Osteocyte (in vitro differentiated cells): Measurements from ENCODE around the gene GABRB1. TPM values are rescaled to one million over a fixed set of nuclear protein-coding genes. Genes with fewer than 3 reads are reported as not detected.

Source experiments
- DNase-seq: peaks from one replicate; pipeline ENCODE4 v3.0.0; 2021; ENCODE audit warnings: mixed read lengths; ENCODE audit not compliant: unreplicated experiment; ENCODE audit errors: extremely low spot score
- H3K27ac Mint-ChIP-seq: one replicate; pipeline ENCODE4 v1.8.0; 2021; ENCODE audit warnings: mild to moderate bottlenecking, mixed read lengths; ENCODE audit not compliant: unreplicated experiment
- H3K27me3 Mint-ChIP-seq: one replicate; pipeline ENCODE4 v1.8.0; 2021; ENCODE audit warnings: mixed read lengths; ENCODE audit not compliant: unreplicated experiment
- H3K36me3 Mint-ChIP-seq: one replicate; pipeline ENCODE4 v1.8.0; 2021; ENCODE audit warnings: mixed read lengths; ENCODE audit not compliant: unreplicated experiment
- H3K4me1 Mint-ChIP-seq: one replicate; pipeline ENCODE4 v1.8.0; 2021; ENCODE audit warnings: mixed read lengths; ENCODE audit not compliant: unreplicated experiment
- H3K4me3 Mint-ChIP-seq: one replicate; pipeline ENCODE4 v1.8.0; 2021; ENCODE audit warnings: mild to moderate bottlenecking, moderate library complexity, mixed read lengths; ENCODE audit not compliant: unreplicated experiment
- H3K9me3 Mint-ChIP-seq: one replicate; pipeline ENCODE4 v1.8.0; 2021; ENCODE audit warnings: mixed read lengths; ENCODE audit not compliant: unreplicated experiment
- total RNA-seq: library from RNA; stranded (reverse); gene quantifications from 2 replicates; pipeline ENCODE4 v1.2.1, GENCODE V29; 2021
- TF ChIP-seq, protein P1 (sequence below): fragments of 200-600 bp; sonication (generic); IDR thresholded peaks from 2 replicates; pipeline ENCODE4 v1.5.0; 2021; ENCODE audit warnings: antibody characterized with exemption, mild to moderate bottlenecking, moderate library complexity

Gene GABRB1
- total RNA-seq, 1 donor from 2014 or later = not detected

DNA sequence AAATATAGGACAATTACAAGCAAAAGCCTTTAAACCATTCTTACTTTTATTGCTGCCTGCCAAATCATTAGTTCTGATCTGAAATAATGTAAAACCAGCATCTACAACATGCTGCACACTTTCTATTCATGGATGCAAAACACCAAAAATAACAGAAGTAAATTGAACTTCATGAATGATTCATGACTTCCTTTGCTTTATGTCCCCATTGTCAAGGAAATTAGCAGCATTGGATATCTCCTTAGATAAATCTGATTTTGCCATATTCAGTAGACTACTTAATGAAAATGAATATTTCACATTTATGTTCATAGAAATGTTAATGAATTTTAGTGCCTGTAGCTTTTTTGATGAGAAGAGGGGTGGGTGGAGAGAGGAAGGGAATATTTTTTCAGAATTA is 299.5 kb downstream of the GABRB1 start:
- Mint-ChIP-seq H3K4me1 (peaks cover 2% of the 10 kb centered on the region), H3K4me3 (no peak overlapping the region), H3K27me3 (peaks cover 38% of the 10 kb centered on the region), H3K27ac (no peak overlapping the region), H3K36me3 (no peaks in the 10 kb centered on the region), H3K9me3 (no peaks in the 10 kb centered on the region)
- TF ChIP-seq, protein P1, sequence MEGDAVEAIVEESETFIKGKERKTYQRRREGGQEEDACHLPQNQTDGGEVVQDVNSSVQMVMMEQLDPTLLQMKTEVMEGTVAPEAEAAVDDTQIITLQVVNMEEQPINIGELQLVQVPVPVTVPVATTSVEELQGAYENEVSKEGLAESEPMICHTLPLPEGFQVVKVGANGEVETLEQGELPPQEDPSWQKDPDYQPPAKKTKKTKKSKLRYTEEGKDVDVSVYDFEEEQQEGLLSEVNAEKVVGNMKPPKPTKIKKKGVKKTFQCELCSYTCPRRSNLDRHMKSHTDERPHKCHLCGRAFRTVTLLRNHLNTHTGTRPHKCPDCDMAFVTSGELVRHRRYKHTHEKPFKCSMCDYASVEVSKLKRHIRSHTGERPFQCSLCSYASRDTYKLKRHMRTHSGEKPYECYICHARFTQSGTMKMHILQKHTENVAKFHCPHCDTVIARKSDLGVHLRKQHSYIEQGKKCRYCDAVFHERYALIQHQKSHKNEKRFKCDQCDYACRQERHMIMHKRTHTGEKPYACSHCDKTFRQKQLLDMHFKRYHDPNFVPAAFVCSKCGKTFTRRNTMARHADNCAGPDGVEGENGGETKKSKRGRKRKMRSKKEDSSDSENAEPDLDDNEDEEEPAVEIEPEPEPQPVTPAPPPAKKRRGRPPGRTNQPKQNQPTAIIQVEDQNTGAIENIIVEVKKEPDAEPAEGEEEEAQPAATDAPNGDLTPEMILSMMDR = no peak
- no peak for DNase-seq

DNA sequence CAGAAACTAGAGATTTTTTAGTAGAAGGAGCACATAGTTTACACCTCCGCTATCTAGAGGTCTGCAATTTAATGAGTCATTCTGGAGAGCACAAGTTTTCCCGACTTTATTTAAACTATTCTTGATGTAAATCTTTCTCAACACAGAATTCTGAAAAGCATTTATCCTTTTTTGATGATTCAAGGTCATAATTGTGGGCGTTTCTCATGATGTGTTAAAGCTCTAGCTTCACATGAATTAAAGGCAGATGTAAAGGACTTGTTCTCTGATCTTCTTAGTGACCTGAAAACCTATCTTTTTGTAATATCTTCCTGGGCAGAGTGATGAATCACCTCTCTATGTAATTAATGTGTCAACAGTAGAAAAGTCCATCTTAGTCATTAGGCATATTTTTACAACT is 303.3 kb downstream of the GABRB1 start:
- H3K36me3 Mint-ChIP-seq = no peaks in the 10 kb centered on the region
- H3K4me3 Mint-ChIP-seq = no peak overlapping the region
- no peak for DNase-seq
- no peaks in the 10 kb centered on the region for H3K9me3 Mint-ChIP-seq
- no peak overlapping the region for H3K27ac Mint-ChIP-seq
- peaks cover 48% of the 10 kb centered on the region for H3K27me3 Mint-ChIP-seq
- H3K4me1 Mint-ChIP-seq = peaks cover 2% of the 10 kb centered on the region
- TF ChIP-seq, protein P1 = no peak

GRCh38 chr4:47337893-47338292 is 306.5 kb downstream of the GABRB1 start:
- Mint-ChIP-seq H3K9me3 (no peaks in the 10 kb centered on the region), H3K4me1 (peaks cover 2% of the 10 kb centered on the region), H3K27ac (no peak overlapping the region), H3K36me3 (no peaks in the 10 kb centered on the region), H3K27me3 (peaks cover 30% of the 10 kb centered on the region), H3K4me3 (no peak overlapping the region)
- DNase-seq = no peak
- TF ChIP-seq, protein P1 = no peak

DNA sequence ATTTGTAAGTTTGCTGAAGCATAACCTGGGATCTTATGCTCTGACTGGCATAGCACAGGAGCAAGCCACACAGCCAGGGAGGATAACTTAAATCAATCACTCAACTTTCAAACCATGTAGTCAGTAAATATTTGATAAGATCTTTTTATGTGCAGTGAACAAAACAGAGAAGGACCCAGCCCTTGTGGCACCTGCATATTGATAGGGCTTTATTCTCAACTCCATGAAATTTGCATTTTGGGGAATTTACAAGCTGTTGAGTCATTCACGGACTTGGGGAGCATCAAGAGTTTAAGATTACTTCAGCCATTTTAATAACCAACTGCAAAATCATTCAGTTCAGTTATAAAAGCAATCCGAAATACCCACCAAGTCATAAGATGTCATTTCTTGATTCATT is 309.5 kb downstream of the GABRB1 start:
- no peak overlapping the region for H3K4me3 Mint-ChIP-seq
- DNase-seq = no peak
- TF ChIP-seq, protein P1 = no peak
- no peaks in the 10 kb centered on the region for H3K36me3 Mint-ChIP-seq
- peaks cover 3% of the 10 kb centered on the region for H3K4me1 Mint-ChIP-seq
- peaks cover 16% of the 10 kb centered on the region for H3K27me3 Mint-ChIP-seq
- H3K9me3 Mint-ChIP-seq = no peaks in the 10 kb centered on the region
- H3K27ac Mint-ChIP-seq = no peak overlapping the region

DNA sequence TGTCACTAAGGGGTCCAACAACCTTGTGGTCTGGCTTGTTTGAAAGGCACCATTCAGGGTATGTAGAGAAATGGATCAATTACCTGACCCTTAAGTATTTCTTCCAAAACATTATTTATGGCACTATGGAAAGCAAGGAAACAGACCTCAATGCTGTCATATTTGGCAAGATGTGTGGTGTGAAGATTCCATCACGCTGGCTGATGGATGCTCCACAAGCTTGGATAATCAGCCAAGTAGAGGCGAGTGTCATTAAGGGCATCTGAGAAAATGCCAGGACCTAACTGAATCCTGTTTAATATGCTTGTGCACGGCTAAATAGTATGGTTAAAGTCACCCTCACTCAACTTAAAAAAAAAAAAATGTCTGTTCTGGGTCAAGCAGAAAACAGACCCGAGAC is 311.4 kb downstream of the GABRB1 start:
- Mint-ChIP-seq H3K9me3 (no peaks in the 10 kb centered on the region), H3K4me3 (no peak overlapping the region), H3K27ac (no peak overlapping the region), H3K4me1 (peaks cover 17% of the 10 kb centered on the region), H3K27me3 (peaks cover 5% of the 10 kb centered on the region), H3K36me3 (no peaks in the 10 kb centered on the region)
- no peak for DNase-seq
- TF ChIP-seq, protein P1 = no peak
